ENCODE data around the gene LSAMP. TPM values are rescaled to one million over a fixed set of nuclear protein-coding genes. Genes with fewer than 3 reads are reported as not detected.
A peak's percentile ranks its signal among the peaks of the same experiment; 100 is the strongest.

The LSAMP gene
- total RNA-seq, 1 donor from 2014 or later: 16.4 TPM

DNA sequence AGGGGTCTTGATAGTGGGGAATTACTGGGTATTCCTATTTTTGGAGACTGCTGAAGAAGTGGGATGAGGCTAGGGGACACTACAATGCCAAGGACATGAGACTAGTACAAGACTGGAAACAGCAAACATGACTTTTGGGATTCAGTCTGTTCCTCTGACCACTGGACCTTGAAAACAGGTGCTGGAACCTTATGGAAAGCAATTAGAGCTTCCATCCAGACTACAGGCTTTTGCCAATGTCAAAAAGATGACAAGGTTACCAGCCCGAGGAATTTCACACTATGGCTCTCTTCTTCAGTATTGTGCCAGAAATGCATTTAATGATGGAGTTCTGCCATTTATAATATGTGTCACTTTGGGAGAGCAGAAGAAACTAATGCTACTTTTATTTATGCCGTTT, 539.4 kb downstream of the LSAMP start:
- Histone ChIP-seq H3K79me2 (ENCODE audit: insufficient read depth, low read length) (no peaks in the 10 kb centered on the region), H3K27ac (ENCODE audit: low read depth, low read length) (no peak overlapping the region), H3K27me3 (ENCODE audit: insufficient read depth, low read length) (no peaks in the 10 kb centered on the region), H3K4me1 (ENCODE audit: insufficient read depth, low read length) (no peaks in the 10 kb centered on the region), H4K20me1 (ENCODE audit: insufficient read depth, low read length) (no peaks in the 10 kb centered on the region), H2AFZ (ENCODE audit: low read depth, low read length) (no peak overlapping the region), H3K9ac (ENCODE audit: low read length) (no peak overlapping the region), H3K9me3 (ENCODE audit: insufficient read depth, low read depth, low read length) (no peaks in the 10 kb centered on the region), H3K4me3 (ENCODE audit: insufficient read depth, low read depth, low read length) (no peak overlapping the region), H3K4me2 (ENCODE audit: low read length) (no peak overlapping the region), H3K36me3 (ENCODE audit: insufficient read depth, low read length) (no peaks in the 10 kb centered on the region)
- FAIRE-seq (no peak), DNase-seq (ENCODE audit: low read depth) (no peak)
- TF ChIP-seq, protein P1, sequence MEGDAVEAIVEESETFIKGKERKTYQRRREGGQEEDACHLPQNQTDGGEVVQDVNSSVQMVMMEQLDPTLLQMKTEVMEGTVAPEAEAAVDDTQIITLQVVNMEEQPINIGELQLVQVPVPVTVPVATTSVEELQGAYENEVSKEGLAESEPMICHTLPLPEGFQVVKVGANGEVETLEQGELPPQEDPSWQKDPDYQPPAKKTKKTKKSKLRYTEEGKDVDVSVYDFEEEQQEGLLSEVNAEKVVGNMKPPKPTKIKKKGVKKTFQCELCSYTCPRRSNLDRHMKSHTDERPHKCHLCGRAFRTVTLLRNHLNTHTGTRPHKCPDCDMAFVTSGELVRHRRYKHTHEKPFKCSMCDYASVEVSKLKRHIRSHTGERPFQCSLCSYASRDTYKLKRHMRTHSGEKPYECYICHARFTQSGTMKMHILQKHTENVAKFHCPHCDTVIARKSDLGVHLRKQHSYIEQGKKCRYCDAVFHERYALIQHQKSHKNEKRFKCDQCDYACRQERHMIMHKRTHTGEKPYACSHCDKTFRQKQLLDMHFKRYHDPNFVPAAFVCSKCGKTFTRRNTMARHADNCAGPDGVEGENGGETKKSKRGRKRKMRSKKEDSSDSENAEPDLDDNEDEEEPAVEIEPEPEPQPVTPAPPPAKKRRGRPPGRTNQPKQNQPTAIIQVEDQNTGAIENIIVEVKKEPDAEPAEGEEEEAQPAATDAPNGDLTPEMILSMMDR (IDR thresholded peaks at IDR 0.05; ENCODE audit: insufficient read depth, low read depth, low read length): no peak
- TF ChIP-seq EZH2 (IDR thresholded peaks at IDR 0.05; ENCODE audit: insufficient read depth, low read length): no peak
- Mint-ChIP-seq H3K27ac (ENCODE audit: unreplicated experiment) (no peak overlapping the region), H3K27me3 (ENCODE audit: low read depth, unreplicated experiment) (no peaks in the 10 kb centered on the region), H3K4me3 (ENCODE audit: unreplicated experiment) (no peak overlapping the region), H3K9me3 (ENCODE audit: unreplicated experiment) (no peaks in the 10 kb centered on the region), H3K36me3 (ENCODE audit: low read depth, unreplicated experiment) (no peaks in the 10 kb centered on the region), H3K4me1 (ENCODE audit: low read depth, unreplicated experiment) (peaks cover 3% of the 10 kb centered on the region)

DNA sequence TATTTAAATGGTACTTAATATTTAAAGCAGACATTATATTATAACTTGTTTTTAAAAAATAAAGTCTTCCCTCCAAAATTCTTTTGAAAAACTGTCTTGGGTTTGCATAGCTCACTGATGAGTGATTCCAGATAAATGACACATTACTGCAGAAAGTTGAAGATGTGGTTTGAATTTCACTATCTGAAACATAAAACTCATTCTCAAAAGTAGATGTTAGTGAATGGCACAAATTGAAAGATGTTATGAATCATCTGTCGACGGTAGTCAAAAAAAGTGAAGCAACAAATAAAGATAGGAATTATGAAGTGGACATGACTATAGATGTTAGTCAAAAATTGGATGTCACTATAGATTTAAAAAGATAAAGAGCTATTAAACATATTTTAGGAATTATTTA, 541.4 kb downstream of the LSAMP start:
- Mint-ChIP-seq H3K27ac (ENCODE audit: unreplicated experiment) (no peak overlapping the region), H3K4me1 (ENCODE audit: low read depth, unreplicated experiment) (peaks cover 3% of the 10 kb centered on the region), H3K27me3 (ENCODE audit: low read depth, unreplicated experiment) (no peaks in the 10 kb centered on the region), H3K9me3 (ENCODE audit: unreplicated experiment) (no peaks in the 10 kb centered on the region), H3K4me3 (ENCODE audit: unreplicated experiment) (no peak overlapping the region), H3K36me3 (ENCODE audit: low read depth, unreplicated experiment) (no peaks in the 10 kb centered on the region)
- no peak overlapping the region for H3K4me2 ChIP-seq (ENCODE audit: low read length)
- no peaks in the 10 kb centered on the region for H3K9me3 ChIP-seq (ENCODE audit: insufficient read depth, low read depth, low read length)
- no peaks in the 10 kb centered on the region for H4K20me1 ChIP-seq (ENCODE audit: insufficient read depth, low read length)
- no peak overlapping the region for H2AFZ ChIP-seq (ENCODE audit: low read depth, low read length)
- no peak overlapping the region for H3K9ac ChIP-seq (ENCODE audit: low read length)
- H3K79me2 ChIP-seq (ENCODE audit: insufficient read depth, low read length): no peaks in the 10 kb centered on the region
- FAIRE-seq (no peak), DNase-seq (ENCODE audit: low read depth) (peak; percentile 17)
- no peak for TF ChIP-seq EZH2 (IDR thresholded peaks at IDR 0.05; ENCODE audit: insufficient read depth, low read length)
- TF ChIP-seq, protein P1 (IDR thresholded peaks at IDR 0.05; ENCODE audit: insufficient read depth, low read depth, low read length): no peak
- no peak overlapping the region for H3K4me3 ChIP-seq (ENCODE audit: insufficient read depth, low read depth, low read length)
- no peaks in the 10 kb centered on the region for H3K27me3 ChIP-seq (ENCODE audit: insufficient read depth, low read length)
- H3K36me3 ChIP-seq (ENCODE audit: insufficient read depth, low read length): no peaks in the 10 kb centered on the region
- no peak overlapping the region for H3K27ac ChIP-seq (ENCODE audit: low read depth, low read length)
- H3K4me1 ChIP-seq (ENCODE audit: insufficient read depth, low read length): no peaks in the 10 kb centered on the region

DNA sequence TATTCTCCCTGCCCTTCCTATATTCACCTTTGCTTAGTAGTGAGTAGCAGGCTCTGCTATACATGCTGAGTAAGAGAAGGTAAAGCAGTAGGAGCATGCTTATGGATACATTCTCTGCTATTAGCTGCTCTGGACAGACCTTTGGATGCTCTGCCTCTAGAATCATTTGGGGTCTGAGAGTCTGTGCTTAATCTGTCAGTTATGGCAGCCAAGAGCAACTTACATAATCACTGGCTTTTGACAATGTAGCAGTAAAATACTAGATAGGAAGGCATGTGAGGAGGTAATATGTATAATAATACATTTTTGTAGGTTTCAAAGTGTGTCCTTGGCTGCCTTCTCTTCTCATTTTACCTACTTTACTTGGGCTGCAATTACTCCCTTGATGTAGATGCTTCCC, 544.3 kb downstream of the LSAMP start:
- Histone ChIP-seq H3K27ac (ENCODE audit: low read depth, low read length) (no peak overlapping the region), H3K36me3 (ENCODE audit: insufficient read depth, low read length) (no peaks in the 10 kb centered on the region), H2AFZ (ENCODE audit: low read depth, low read length) (no peak overlapping the region), H3K27me3 (ENCODE audit: insufficient read depth, low read length) (no peaks in the 10 kb centered on the region), H3K79me2 (ENCODE audit: insufficient read depth, low read length) (no peaks in the 10 kb centered on the region), H3K4me2 (ENCODE audit: low read length) (no peak overlapping the region), H4K20me1 (ENCODE audit: insufficient read depth, low read length) (no peaks in the 10 kb centered on the region), H3K9ac (ENCODE audit: low read length) (no peak overlapping the region), H3K9me3 (ENCODE audit: insufficient read depth, low read depth, low read length) (no peaks in the 10 kb centered on the region), H3K4me1 (ENCODE audit: insufficient read depth, low read length) (no peaks in the 10 kb centered on the region), H3K4me3 (ENCODE audit: insufficient read depth, low read depth, low read length) (no peak overlapping the region)
- no peak overlapping the region for H3K27ac Mint-ChIP-seq (ENCODE audit: unreplicated experiment)
- H3K4me1 Mint-ChIP-seq (ENCODE audit: low read depth, unreplicated experiment): peaks cover 3% of the 10 kb centered on the region
- TF ChIP-seq EZH2 (IDR thresholded peaks at IDR 0.05; ENCODE audit: insufficient read depth, low read length): no peak
- TF ChIP-seq, protein P1 (IDR thresholded peaks at IDR 0.05; ENCODE audit: insufficient read depth, low read depth, low read length): no peak
- H3K9me3 Mint-ChIP-seq (ENCODE audit: unreplicated experiment): no peaks in the 10 kb centered on the region
- FAIRE-seq (no peak), DNase-seq (ENCODE audit: low read depth) (no peak)
- no peaks in the 10 kb centered on the region for H3K36me3 Mint-ChIP-seq (ENCODE audit: low read depth, unreplicated experiment)
- H3K27me3 Mint-ChIP-seq (ENCODE audit: low read depth, unreplicated experiment): no peaks in the 10 kb centered on the region
- H3K4me3 Mint-ChIP-seq (ENCODE audit: unreplicated experiment): no peak overlapping the region

Data from astrocyte (in vitro differentiated cells and primary cell).